GM12873 (cell line): ENCODE results near the gene IGFBP3.

Source experiments
- CTCF ChIP-seq: IDR thresholded peaks from 2 replicates; pipeline ENCODE4 v1.5.1; 2012; ENCODE audit warnings: low read depth, mild to moderate bottlenecking, moderate library complexity, low read length, control low read depth; ENCODE audit not compliant: insufficient read depth; ENCODE audit errors: missing control alignments

IGFBP3 gene

GRCh38 chr7:45920502-45921380 lies at the start of gene IGFBP3:
TSS of gene IGFBP3 (minus strand) at chr7:45921272. CDS start at chr7:45921140, 132 bp downstream.
- no peak for TF ChIP-seq CTCF

GRCh38 chr7:45970454-45970853 lies 49.4 kb upstream of the IGFBP3 start:
- TF ChIP-seq CTCF = no peak

GRCh38 chr7:45969940-45970339 lies 48.9 kb upstream of the IGFBP3 start:
- no peak for TF ChIP-seq CTCF

- no peak for TF ChIP-seq CTCF
These were observed 47.9 kb upstream of the IGFBP3 start for GRCh38 chr7:45968856-45969541.

GRCh38 chr7:45968312-45968711 lies 47.2 kb upstream of the IGFBP3 start:
- TF ChIP-seq CTCF = no peak

- no peak for TF ChIP-seq CTCF
These were observed 46.6 kb upstream of the IGFBP3 start for GRCh38 chr7:45967591-45968157.

- no peak for TF ChIP-seq CTCF
These were observed 41.8 kb upstream of the IGFBP3 start for GRCh38 chr7:45962861-45963260.
